ENCODE measurements around the gene PCNX2. TPM values are rescaled to one million over a fixed set of nuclear protein-coding genes. Genes with fewer than 3 reads are reported as not detected.

Gene PCNX2
- total RNA-seq, 4 donors from 2014 or later: 5.9 to 21.7 (median 10.3) TPM

DNA sequence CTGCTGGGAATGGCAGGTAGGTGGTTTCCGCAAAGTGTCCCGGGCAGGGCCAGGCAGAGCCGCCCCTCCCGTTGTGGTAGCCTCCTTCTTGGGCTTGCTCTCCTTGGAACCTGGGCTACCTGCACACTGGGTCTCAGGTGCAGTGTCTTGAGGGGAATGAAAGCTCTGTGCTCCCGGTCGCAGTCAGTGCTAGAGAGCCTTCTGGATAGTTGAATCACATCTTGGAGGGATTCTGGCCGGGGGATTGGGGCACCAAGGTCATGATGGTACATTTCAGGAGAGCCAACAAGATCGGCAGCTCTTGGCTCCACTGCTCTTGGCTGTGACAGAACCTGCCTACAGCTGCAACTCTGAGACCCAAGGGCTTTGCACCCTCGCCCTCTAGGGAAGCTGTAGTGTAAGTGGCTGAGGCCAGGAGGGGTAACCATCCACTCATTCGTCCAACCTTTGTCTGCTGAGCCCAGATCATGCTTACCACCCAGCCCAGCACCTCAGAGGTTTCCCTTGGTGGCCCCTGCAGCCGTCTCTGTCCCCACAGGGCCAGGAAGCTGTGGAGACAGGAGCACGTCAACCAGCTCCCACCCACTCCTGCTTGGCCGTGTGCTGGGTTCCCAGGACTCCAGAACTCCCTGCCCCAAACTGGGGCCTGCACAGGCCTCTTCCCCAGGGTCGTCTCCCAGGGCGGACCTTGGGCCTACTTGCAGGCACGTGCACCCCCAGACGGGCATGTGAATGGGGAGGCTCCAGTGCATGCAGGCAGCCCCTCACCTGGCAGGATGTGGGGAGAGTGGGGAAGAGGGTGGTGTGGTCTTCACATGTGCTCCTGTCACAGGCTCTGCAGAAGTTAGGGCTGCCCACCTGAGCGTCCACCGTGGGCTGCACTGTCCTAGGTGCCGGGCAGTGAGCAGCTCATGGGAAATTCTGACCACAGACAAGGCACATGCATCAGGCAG lies 305.1 kb downstream of the PCNX2 start:
- Histone ChIP-seq H3K4me1 (no peaks in the 10 kb centered on the region), H3K27me3 (no peaks in the 10 kb centered on the region), H3K36me3 (peaks cover 0 to 20% of the 10 kb centered on the region in 2 donors), H3K4me3 (no peak overlapping the region), H3K9me3 (no peaks in the 10 kb centered on the region), H3K27ac (no peak overlapping the region)
- WGBS, 2 donors (ENCODE audit: low coverage in 1 of 2): 71 to 78% methylated on average over 4 of the region's 20 CpGs
- TF ChIP-seq CTCF (IDR thresholded peaks at IDR 0.05) (no peak), POLR2AphosphoS5 (IDR thresholded peaks at IDR 0.05) (no peak), POLR2A (IDR thresholded peaks at IDR 0.05) (no peak), EP300 (IDR thresholded peaks at IDR 0.05) (no peak)
- no peak for ATAC-seq

GRCh38 chr1:232988572-232989040 lies 306.9 kb downstream of the PCNX2 start:
- Histone ChIP-seq H3K4me1 (no peaks in the 10 kb centered on the region), H3K36me3 (peaks cover 0 to 20% of the 10 kb centered on the region in 2 donors), H3K27me3 (no peaks in the 10 kb centered on the region), H3K4me3 (no peak overlapping the region), H3K27ac (no peak overlapping the region), H3K9me3 (no peaks in the 10 kb centered on the region)
- TF ChIP-seq POLR2AphosphoS5 (IDR thresholded peaks at IDR 0.05) (no peak), POLR2A (IDR thresholded peaks at IDR 0.05) (no peak), CTCF (IDR thresholded peaks at IDR 0.05) (no peak)
- ATAC-seq: no peak
- WGBS, 2 donors (ENCODE audit: low coverage in 1 of 2): 21 to 32% methylated on average over 3 to 4 of the region's 8 CpGs

- TF ChIP-seq POLR2AphosphoS5 (IDR thresholded peaks at IDR 0.05) (no peak), CTCF (IDR thresholded peaks at IDR 0.05) (no peak), POLR2A (IDR thresholded peaks at IDR 0.05) (no peak), EP300 (IDR thresholded peaks at IDR 0.05) (no peak)
- H3K27ac ChIP-seq: no peak overlapping the region
- peaks cover 0 to 18% of the 10 kb centered on the region in 2 donors for H3K36me3 ChIP-seq
- WGBS, 2 donors (ENCODE audit: low coverage in 1 of 2): 50% methylated on average over 1 of the region's 13 CpGs; no CpG with 5 or more reads in 1 of the 2 donors
- no peaks in the 10 kb centered on the region for H3K9me3 ChIP-seq
- no peaks in the 10 kb centered on the region for H3K4me1 ChIP-seq
- H3K27me3 ChIP-seq: no peaks in the 10 kb centered on the region
- no peak for ATAC-seq
- H3K4me3 ChIP-seq: no peak overlapping the region
These were observed 307.8 kb downstream of the PCNX2 start for GRCh38 chr1:232987774-232988140.

DNA sequence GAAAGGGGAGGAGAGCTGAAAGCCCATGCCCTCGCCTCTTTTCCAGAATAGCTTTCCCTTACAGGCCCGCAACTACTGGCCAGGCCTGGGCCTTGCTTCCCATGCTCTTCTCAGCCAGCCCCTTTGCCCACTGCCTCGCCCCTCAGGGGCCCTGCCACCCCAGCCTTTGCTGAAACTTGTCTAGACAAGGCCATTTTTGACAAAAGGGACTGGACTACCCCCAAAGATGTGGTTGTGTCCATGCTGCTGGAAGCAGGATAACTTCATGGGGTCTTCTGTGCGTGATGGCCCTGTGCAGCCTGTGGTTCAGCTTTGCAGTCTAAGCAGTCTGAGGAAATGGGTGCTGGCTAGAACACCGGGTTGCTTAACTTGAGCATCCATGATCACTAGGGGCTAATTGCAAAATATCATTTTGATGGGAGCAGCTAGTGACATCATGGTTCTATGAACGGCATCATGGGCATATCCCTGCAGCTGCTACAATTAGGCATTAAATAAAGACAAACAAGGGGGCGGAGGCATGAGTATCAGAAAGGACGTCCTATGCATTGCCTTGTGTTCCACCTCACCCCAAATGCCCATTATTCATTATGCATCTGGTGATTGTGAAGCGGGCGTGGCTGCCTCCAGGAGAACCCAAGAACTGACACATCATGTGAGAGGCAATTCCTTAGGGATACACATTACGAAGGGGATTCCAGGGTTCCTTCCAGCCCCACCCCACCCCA lies 308.3 kb downstream of the PCNX2 start:
- Histone ChIP-seq H3K36me3 (peaks cover 0 to 18% of the 10 kb centered on the region in 2 donors), H3K4me1 (no peaks in the 10 kb centered on the region), H3K27ac (no peak overlapping the region), H3K27me3 (no peaks in the 10 kb centered on the region), H3K9me3 (no peaks in the 10 kb centered on the region), H3K4me3 (no peak overlapping the region)
- 89 to 91% methylated on average over 7 of the region's 11 CpGs for WGBS, 2 donors (ENCODE audit: low coverage in 1 of 2)
- ATAC-seq: no peak
- TF ChIP-seq POLR2AphosphoS5 (IDR thresholded peaks at IDR 0.05) (no peak), EP300 (IDR thresholded peaks at IDR 0.05) (no peak), CTCF (IDR thresholded peaks at IDR 0.05) (no peak), POLR2A (IDR thresholded peaks at IDR 0.05) (no peak)
